Dermis microvascular lymphatic vessel endothelial cell (primary cell): ENCODE data around the gene CDKN2D. TPM values are rescaled to one million over a fixed set of nuclear protein-coding genes. Genes with fewer than 3 reads are reported as not detected.
A peak's percentile ranks its signal among the peaks of the same experiment; 100 is the strongest.
"Not testable (repeated sequence)": the region's sequence is repeated elsewhere in the genome, so short reads cannot be mapped to it uniquely, and the experiment has no call there.

Experiments used
- DNase-seq, 2 donors: peaks; one replicate each; pipeline versions ENCODE4 v3.0.0 to v3.0.0-alpha.2; 2010; ENCODE audit warnings: low read depth in 2 of 2
- total RNA-seq: library from RNA; depleted of rRNA; stranded (reverse); fragments of >200 nt; gene quantifications from 2 replicates; pipeline ENCODE4 v1.2.1, GENCODE V29; 2014

Gene CDKN2D
- total RNA-seq, 1 donor from 2014 or later: 4.9 TPM

DNA sequence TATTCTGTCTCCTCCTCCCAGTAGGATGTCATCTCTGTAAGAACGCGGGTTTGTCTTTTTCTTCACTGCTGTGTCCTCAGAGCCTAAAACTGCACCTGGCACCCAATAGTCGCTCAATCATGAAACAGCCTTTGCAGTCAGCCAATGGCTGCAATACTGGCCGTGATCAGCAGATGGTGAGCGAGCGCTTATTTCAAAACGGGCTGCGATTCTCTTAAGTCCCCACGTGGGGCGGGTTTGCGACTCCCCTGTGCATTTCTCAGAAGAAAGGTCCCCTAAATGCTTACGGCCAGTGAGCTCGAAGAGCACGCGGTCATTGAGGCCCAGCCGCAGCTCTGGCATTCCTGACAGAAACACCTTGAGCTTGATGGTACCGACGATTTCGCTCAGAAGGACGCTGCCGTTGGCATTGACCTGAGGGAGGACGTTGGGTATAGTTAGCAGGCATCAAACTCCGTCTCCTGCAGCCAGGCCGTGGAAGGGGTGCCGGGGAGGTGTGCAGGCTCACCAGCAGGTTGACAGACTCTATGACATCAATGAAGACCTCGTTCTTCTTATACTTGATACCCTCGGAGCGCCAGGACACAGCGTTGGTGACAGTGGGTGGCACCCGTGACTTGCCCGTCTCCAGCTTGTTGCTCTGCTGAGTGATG lies 12.3 kb upstream of the CDKN2D start:
- peak; percentile 81 to 93 for DNase-seq

DNA sequence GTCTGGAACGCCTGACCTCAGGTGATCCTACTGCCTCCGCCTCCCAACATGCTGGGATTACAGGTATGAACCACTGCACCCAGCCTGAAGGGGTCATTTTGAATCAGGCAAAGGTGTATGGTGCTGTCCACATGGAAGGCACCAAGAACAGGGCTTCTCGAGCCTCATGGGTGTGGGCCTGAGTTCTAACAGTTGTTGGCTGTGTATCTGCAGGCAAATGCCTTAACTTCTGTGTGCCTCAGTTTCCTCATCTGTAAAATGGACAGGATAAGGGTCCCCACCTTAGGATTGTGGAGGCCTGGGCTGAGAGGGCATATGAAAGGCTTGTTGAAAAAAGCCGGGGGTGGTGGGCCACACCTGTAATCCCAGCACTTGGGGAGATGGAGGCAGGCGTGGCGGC lies 9.2 kb upstream of the CDKN2D start:
- DNase-seq: no peak

DNA sequence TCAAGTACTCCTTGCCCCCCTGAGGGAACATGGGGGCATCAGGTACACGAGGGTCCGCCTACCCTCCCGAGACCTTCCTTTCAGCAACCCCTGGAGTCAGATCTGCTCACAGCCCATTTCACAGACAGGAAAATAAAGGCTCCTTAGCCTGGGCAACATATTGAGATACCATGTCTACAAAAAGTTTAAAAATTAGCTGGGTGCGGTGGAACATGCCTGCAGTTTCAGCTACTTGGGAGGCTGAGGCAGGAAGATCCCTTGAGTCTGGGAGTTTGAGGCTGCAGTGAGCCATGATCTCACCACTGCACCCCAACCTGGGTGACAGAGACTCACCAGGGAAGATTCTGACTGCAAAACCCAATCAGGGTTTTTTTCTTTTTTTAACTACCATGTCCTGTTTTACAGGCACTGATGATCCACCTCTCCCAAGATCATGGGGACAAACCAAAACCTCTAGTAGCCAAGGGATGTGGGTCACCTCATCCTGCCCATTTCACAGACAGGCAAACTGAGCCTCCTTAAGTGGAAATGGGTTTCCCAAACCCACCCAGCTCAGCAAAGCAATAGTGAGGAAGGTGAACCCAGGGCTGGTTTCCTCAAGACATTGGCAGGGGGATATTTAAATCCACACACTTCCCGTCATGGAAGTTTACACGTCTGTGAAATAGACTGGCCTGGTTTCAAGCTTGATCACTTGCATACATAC lies 6.4 kb upstream of the CDKN2D start:
- no peak for DNase-seq

DNA sequence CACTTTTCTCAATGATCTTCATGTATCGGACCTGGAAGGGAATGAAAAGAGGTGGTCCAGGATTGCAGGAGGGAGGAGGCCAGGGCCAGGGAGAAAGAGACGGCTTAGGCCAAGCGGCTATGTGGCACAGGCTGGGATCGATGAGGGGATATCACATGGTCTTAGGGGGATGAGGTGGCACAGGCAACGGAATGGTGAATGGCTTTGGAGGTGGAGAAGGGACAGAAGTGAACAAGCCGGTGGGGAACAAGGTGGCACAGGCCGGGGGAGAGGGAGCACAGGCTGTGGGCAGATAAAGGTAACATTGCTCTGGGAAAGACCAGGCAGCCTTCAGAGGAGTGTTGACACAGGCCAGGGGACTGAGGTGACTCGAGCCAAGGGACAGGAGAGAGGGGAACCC lies 5.7 kb upstream of the CDKN2D start:
- DNase-seq: no peak

DNA sequence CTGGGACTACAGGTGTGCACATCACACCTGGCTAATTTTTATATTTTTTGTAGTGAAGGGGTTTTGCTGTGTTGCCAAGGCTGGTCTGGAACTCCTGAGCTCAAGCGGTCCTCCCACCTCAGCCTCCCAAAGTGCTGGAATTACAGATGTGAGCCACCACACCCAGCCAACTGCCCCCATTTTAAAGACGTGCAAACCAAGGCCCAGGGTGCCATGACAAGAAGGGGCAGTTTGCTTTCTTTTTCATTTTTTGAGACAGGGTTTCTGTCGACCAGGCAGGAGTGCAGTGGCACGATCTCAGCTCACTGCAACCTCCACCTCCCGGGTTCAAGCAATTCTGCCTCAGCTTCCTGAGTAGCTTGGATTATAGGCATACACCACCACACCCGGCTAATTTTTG lies 5.0 kb upstream of the CDKN2D start:
- DNase-seq: not testable (repeated sequence)

DNA sequence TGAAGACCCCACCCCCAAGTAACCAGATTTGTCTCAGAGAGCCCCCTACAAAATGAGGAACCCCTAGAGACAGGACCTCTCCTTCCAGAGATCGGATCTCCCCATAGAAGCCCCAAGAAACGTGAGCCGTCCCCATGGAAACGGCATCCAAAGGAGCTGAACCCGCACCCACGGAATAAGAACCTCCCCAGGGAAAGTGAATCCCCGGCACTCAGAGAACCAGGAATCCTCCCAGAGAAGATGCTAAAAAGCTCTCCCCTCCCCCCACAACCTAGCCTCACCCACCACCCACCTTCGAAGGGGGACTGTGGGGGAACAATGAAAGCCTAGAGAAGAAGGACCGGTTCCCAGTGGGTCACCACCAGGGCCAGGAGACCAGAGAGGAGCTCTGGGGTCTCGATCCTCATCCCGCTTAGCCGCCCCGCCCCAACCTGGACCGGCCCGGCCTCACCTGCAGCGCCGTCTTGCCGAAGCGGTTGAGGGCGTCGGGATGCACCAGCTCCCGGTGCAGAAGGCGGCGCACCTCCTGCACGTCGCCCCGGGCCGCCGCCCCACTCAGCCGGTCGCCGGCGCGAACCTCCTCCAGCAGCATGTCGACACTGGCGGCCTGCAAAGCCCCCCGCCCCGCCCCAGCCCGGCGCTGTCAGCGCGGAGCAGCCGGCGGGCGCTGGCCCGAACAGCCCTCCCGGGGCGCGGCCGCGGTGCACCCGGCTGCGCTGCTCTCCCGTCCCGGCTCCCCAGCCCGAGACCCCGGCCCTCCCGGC lies 535 bp downstream of the CDKN2D start:
- no peak for DNase-seq

DNA sequence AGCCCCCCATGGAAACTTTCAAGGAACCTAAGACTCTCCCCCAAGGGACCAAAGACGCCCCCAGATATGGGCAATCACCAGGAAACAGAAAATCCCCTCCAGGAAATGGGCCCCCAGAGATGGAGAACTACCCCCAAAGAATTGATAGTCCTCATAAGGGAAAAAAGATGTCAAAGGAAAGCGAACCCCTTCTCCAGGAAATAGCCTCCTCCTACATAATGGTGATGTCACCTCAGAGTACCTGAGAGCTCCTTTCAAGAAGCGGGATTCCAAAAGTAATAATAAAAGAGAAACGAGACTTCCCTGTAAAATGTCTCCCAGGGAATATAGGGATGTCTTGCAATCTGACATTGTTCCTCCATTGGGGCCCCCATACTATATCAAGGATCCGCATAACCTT lies 1.1 kb downstream of the CDKN2D start:
- no peak for DNase-seq

DNA sequence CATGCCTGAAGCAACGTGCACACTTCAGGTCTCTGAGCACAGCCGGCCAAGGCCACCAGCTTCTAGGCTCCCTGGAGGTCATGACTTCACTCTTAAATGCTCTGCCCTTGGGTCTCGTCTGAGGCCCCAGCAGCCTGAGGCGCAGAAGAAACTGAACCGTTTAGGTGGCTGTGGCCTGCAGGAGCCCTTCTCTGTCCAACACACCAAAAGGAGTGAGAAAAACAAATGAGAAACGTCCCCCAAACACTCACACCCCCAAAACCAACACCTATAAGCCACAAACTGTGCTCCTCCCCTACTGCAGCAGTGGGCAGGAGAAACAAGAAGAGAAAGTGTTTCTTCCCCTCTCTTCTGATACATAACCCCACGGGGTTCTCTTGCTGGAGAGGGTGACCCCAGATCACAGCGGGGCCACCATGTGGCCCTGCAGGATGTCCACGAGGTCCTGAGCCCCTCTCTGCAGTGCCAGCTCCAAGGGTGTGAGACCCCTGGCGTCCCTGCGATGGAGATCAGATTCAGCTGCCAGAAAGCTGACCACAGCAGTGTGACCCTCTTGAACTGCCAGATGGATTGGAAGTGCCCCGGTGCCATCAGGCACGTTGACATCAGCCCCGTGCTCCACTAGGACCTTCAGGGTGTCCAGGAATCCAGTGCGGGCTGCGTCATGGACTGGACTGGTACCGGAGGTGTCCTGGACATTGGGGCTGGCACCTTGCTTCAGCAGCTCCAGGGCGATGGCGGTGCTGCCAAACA lies 1.9 kb downstream of the CDKN2D start:
- DNase-seq: no peak

DNA sequence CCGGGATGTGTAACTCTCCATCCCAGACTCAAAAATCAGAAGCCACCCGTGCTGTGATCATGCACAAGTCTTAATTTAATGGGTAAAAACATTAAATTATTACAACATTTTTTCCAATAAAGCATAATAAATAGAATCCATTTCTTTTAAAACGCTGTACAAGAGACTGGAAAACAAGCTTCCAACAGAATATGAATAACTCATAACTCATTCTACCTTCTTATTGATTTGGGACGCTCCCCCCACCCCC lies 2.4 kb downstream of the CDKN2D start:
- DNase-seq: no peak

DNA sequence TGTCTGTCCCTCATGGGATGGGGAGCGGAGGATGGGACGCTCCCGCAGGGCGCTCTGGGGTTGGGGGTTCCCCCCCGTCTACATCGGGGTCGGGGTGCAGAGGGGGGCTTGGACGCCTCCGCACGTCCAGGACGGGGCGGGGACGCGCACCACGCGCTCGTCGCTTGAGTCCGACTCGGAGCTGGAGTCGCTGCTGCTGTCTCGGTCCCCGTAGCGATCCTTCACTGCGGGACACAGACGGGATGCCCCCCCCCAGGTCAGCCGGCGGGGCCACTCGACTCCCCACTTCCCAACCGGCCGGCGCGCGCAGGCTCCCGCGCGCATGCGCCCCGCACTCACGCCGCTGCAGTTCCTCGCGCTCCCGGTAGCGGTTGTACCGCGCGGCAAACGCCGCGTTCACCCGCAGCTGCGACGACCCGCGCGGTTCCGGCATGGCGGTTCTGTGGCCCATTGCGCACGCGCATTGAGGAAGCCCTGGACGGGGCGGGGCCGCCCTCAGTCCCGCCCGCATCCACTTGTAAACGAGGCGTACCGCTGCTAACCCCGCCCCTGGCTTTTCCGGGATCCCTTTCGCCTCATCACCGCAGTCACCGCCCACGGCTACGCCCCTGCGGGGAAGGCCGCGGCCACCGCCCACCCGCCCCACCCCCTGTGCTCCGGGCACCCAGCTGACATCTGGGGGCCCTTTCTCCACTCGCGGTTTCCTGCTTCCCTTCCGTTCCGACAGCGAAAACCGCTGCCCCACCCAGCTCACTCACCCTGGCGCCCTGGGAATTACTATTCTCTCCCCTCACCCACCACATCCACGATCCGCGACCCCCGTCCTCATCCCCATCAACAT lies 3.0 kb downstream of the CDKN2D start, which contains the start of gene KRI1:
Gene KRI1 (minus strand): TSS at position 444 of the 841 bp plus-strand sequence. CDS start 11 bp downstream, at position 433.
- peak; percentile 91 to 97 for DNase-seq

DNA sequence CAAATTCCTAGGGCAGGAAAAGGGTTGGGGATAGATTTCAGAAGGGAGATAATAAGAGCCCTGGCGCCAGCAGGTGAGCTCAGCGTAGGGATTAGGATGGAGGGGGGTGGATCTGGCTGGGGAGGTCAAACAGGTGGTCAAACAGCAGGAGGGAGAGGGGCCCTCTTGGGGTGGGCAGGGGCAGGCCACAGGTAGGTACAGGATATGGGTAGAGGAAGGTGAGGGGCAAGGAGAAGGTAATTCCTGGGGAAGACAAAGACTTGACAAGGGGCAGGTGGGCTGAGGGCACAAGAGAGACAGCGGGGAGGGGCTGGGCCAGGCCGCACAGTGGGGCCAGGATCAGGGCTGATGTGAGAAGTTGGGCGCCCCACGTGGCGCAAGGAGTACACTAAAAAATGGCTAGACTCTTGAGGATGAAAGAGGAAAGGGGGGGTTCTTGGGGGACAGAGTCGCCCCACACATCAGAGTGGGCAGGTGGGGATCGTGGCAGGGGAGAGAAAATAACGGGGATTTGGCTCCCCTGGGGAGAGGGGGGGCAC lies 3.7 kb downstream of the CDKN2D start:
- DNase-seq: no peak

DNA sequence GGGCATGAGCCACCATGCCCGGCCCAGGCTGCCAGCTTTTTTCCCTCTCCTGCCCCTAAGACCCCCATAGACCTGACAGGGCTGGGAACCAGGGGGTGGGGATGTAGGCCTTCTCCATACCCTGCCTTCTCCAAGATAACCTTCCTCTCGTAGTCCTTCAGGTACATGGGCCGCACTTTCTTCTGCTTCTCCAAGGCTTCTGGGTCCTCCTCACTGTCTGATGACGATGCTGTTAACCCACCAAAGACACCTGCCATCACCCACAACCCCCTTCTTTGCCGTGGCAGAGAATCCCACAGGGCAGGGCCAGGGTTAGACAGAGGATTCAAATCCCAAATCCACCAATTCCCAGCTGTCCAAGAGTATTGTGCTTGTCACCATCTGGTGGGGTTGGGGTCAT lies 6.2 kb downstream of the CDKN2D start:
- no peak for DNase-seq

DNA sequence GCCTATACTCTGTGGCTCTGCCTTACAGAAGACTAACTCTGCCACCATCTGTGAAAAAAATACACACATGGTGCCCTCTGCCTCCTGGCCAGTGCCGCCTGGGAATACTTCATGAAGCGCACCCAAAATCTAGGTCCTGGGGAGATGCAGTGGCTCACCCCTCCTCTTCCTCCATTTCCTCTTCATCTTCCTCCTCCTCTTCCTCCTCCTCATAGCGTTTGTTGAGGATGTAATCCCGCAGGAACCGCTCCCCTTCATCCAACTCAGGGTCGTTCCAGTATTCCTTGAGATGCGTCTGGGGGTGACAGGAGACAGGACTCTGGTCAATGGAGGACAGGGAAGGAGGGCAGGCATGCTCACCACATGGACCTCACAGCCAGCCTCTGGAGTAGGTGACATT lies 8.6 kb downstream of the CDKN2D start:
- DNase-seq: no peak

DNA sequence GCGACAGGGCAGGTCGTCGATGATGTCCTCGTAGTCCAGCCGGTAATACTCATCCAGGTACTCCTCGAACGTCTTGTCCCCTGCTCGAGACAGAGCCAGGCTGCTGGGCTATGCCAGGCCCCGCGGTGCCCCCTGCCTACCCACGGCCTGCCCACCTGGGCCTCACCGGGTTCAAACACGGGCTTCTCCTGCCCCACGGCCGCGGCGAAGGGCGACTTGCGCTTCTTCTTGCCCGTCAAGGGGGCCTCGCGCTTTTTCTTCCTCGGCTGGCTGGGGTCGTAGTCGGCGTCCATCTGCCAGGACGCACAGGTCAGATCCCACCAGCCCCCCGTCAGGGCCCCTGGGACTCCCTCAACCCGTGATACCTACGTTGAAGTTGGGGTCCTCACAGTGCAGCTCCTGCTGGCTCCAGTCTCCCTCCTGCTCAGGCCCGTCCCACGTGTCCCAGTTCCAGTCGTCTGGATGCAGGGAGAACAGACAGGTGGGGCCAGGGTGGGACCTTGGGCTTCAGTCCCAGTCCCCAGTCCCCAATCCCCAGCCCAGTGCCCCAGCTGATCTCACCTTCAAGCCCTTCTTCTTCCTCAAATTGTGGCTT lies 11.1 kb downstream of the CDKN2D start:
- no peak for DNase-seq

DNA sequence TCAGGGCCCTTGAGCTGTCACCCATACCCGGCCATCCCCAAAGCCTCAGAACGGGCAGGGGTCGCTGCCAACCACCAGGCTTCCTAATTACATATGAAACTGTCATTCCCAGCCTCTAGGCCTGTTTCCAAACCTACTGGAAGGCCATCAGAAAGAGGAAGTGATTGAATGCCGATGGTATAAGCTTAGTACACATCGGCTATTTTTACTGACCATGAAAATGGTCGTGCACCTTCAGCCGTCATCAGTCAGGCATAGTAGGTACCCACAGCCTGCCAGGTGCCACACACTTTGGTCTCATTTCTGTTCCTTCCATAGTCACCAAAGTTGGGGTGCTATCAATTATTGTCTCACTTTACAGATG lies 13.2 kb downstream of the CDKN2D start:
- no peak for DNase-seq

DNA sequence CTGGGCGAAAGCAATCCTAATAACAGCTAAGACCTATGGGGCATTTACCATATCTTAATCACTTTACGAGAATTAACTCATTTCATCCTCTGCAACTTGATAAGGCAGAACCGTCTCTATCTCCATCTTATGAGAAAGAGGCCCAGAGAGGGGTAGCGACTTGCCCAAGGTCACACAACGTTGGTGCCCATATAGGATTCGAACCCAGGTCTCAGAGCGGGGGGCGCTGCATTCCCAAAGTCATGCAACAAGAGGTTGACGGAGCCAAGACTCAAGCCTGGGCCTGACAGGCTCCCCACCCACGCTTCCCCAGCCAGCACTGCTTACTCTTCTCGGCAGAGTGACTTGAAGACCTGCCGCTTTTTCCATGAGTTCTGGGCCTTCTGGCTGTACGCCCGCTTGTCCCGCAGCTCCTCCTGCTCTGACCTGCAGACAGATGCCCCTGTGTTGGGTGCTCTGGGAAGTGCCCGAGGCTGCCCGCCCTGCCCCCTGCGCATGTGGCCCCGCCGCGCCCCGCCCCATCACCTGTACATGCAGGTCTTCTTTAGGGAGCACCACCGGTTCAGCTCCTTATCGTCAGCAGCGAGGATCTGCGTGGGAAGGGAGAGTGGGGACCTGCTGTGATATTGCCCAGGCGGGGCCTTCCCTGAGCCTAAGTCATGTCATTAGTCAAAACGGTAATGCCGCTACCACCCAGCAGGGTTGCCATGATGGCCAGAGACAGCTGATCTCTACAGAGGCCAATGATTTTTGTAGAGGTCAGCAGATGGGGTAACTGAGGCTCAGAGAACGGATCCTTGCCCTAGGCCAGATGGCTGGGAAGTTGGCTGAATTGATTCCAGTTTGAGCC lies 13.8 kb downstream of the CDKN2D start:
- no peak for DNase-seq

DNA sequence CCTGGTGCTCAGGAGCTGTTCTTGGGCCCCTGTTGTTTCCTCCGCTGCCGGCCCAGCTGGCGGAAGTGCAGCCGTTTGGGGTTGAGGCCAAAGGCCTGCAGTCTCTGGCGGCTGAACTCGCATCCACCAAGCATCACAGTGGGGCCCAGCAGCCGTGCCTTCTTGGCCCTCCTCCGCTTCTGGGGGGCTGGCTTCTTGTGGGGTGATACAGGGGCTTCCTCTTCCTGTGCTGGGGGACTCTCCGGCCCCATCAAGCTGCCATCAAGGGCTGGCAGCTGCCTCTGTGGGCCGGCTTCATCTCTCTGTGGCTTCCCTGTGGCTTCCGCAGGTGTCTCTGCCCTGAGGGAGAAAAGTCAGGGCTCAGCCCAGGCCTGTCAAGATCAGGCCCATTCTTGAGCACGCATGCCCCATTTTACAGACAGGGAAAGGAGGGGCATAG lies 14.8 kb downstream of the CDKN2D start:
- no peak for DNase-seq

DNA sequence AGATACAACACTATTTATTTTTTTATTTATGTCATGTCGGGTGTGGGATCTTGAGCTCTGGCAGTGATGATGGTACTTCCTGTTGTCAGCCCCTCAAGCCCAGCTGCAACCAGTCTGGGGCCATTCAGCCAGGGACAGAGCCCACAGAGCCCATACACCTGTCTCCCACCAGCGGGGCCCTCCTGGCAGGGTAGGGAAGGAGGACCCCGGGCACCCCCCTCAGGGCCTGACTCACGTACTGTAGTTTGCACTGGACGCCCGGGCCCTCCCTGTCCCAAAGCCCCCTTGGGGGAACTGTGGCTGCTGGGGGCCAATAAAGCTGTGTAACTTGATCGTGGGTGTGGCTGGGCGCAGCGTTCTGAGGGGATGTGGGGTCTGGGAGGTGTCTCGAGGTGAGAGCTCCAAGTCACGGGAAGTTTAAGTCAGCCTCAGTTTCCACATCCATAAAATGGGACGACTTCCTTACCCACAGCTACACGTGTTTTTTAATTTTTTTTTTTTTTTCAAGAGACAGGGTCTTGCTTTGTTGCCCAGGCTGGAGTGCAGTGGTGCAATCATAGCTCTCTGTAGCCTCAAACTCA lies 15.6 kb downstream of the CDKN2D start:
- DNase-seq: no peak

DNA sequence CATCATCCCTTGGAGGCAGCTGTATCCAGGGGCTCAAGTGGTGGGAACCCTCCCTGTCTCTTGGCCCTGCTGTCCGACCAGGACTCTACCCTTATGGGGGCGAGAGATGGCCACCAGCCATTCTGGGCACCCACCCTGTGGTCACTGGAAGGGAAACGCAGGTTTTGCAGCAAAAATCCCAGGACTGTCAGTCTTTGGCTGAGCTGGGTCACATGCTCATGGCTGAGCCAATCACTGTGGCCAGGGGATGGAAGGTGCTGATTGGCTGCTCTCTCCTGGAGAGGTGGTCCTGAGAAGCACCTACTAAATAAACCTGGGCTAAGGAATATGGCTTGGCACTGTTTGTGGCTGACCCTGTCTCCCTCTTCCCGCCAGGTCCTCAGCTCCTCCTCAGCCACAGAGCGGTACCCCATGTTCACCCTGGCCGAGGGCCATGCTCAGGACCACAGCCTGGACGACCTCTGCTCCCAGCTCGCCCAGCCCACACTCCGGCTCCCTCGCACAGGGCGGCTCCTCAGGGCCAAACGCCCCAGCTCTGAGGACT lies 16.2 kb downstream of the CDKN2D start:
- no peak for DNase-seq
